T-helper 17 cell (primary cell): ENCODE data around the gene CKAP2. TPM values are rescaled to one million over a fixed set of nuclear protein-coding genes. Genes with fewer than 3 reads are reported as not detected.
"Not testable (repeated sequence)": the region's sequence is repeated elsewhere in the genome, so short reads cannot be mapped to it uniquely, and the experiment has no call there.

ENCODE experiments used
- ATAC-seq: fragments of 150-1000 bp; cut with Tn5 transposase; 2 replicates; pipeline ENCODE4 v1.10.0; 2021; ENCODE audit warnings: mild to moderate bottlenecking, moderate library complexity
- DNase-seq, 3 donors: peaks; one replicate each; pipeline versions ENCODE4 v3.0.0 to v3.0.0-alpha.2; 2020 to 2021
- H3K9me3 ChIP-seq: one replicate; pipeline ENCODE4 v1.7.0; 2013; ENCODE audit warnings: low read length, mild to moderate bottlenecking; ENCODE audit not compliant: control insufficient read depth, poor library complexity, severe bottlenecking
- H3K27ac Mint-ChIP-seq: one replicate; pipeline ENCODE4 v1.8.0; 2022; ENCODE audit warnings: mild to moderate bottlenecking, moderate library complexity, mixed read lengths
- H3K27me3 Mint-ChIP-seq: one replicate; pipeline ENCODE4 v1.8.0; 2022; ENCODE audit warnings: mixed read lengths
- H3K36me3 Mint-ChIP-seq: one replicate; pipeline ENCODE4 v1.8.0; 2022; ENCODE audit warnings: low read depth, mixed read lengths
- H3K4me1 Mint-ChIP-seq: one replicate; pipeline ENCODE4 v1.8.0; 2022; ENCODE audit warnings: mild to moderate bottlenecking, mixed read lengths
- H3K4me3 Mint-ChIP-seq: one replicate; pipeline ENCODE4 v1.8.0; 2022; ENCODE audit warnings: mild to moderate bottlenecking, moderate library complexity, mixed read lengths
- total RNA-seq, 4 donors: library from RNA in 2 of 4; stranded (reverse) in 2 of 4; gene quantifications; one replicate each; pipeline ENCODE4 v1.2.3 and lab custom pipeline; 2022 to 2026

CKAP2 gene
- total RNA-seq, 2 donors from 2014 or later: 21.8 to 27.8 TPM

DNA sequence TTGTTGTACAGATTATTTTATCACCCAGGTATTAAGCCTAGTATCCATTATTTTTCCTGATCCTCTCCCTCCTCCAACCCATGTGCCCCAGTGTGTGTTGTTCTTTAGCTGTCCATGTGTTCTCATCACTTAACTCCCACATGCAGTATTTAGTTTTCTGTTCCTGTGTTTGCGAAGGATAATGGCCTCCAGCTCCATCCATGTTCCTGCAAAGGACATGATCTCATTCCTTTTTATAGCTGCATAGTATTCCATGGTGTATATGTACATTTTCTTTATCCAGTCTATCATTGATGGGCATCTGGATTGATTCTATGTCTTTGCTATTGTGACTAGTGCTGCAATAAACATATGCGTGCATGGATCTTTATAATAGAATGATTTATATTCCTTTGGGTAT is 13.2 kb downstream of the CKAP2 start:
- not testable (repeated sequence) for H3K27me3 Mint-ChIP-seq, H3K4me1 Mint-ChIP-seq, H3K9me3 ChIP-seq, H3K27ac Mint-ChIP-seq, H3K4me3 Mint-ChIP-seq, DNase-seq, ATAC-seq
- H3K36me3 Mint-ChIP-seq: peaks cover 11% of the 10 kb centered on the region

GRCh38 chr13:52480677-52481428 is 25.6 kb downstream of the CKAP2 start:
- not testable (repeated sequence) for H3K36me3 Mint-ChIP-seq, ATAC-seq, H3K4me3 Mint-ChIP-seq, H3K27me3 Mint-ChIP-seq, H3K27ac Mint-ChIP-seq, H3K4me1 Mint-ChIP-seq, H3K9me3 ChIP-seq, DNase-seq

- H3K9me3 ChIP-seq, H3K27ac Mint-ChIP-seq, H3K36me3 Mint-ChIP-seq, H3K27me3 Mint-ChIP-seq, ATAC-seq, DNase-seq, H3K4me1 Mint-ChIP-seq, H3K4me3 Mint-ChIP-seq: not testable (repeated sequence)
These were observed 31.8 kb downstream of the CKAP2 start for GRCh38 chr13:52487078-52487477.

- not testable (repeated sequence) for ATAC-seq, H3K4me1 Mint-ChIP-seq, H3K36me3 Mint-ChIP-seq, H3K27me3 Mint-ChIP-seq, DNase-seq, H3K27ac Mint-ChIP-seq, H3K9me3 ChIP-seq, H3K4me3 Mint-ChIP-seq
These were observed 33.5 kb downstream of the CKAP2 start for GRCh38 chr13:52488763-52489162.

- H3K4me3 Mint-ChIP-seq, H3K4me1 Mint-ChIP-seq, H3K36me3 Mint-ChIP-seq, H3K27me3 Mint-ChIP-seq, H3K27ac Mint-ChIP-seq, H3K9me3 ChIP-seq, DNase-seq, ATAC-seq: not testable (repeated sequence)
These were observed 35.7 kb downstream of the CKAP2 start for GRCh38 chr13:52491015-52491414.

DNA sequence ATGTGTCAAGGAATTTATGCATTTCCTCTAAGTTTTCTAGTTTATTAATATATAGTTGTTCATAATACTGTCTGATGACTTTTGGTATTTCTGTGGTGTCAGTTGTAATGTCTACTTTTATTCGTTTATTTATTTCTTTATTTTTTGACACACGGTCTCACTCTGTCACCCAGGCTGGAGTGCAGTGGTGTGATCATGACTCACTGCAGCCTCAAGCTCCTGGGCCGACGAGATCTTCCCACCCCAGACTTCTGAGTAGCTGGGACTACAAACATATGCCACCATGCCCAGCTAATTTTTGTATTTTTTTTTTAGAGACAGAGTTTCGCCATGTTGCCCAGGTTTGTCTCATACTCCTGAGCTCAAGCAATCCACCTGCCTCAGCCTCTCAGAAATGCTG is 39.0 kb downstream of the CKAP2 start:
- DNase-seq, H3K27me3 Mint-ChIP-seq, H3K27ac Mint-ChIP-seq, ATAC-seq, H3K9me3 ChIP-seq, H3K36me3 Mint-ChIP-seq, H3K4me3 Mint-ChIP-seq, H3K4me1 Mint-ChIP-seq: not testable (repeated sequence)

- not testable (repeated sequence) for H3K36me3 Mint-ChIP-seq, ATAC-seq, DNase-seq, H3K27ac Mint-ChIP-seq, H3K27me3 Mint-ChIP-seq, H3K4me1 Mint-ChIP-seq, H3K9me3 ChIP-seq
- peak overlapping the region; percentile 5 for H3K4me3 Mint-ChIP-seq
These were observed 42.7 kb downstream of the CKAP2 start for GRCh38 chr13:52497979-52498378.

DNA sequence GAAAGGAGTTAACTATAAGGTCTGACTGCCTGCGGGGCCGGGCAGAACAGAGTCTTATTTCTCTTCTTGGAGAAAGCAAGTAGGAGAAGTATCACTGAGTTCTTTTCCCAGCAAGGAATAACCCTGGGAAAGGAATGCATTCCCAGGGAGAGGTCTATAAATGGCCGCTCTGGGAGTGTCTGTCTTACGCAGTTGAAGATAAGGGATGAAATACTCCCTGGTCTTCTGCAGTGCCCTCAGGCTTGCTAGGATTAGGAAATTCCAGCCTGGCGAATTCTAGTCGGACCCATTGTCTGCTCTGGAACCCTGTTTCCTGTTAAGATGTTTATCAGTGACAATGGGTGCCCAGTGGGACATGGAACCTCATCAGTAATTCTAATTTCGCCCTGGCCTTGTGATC is 47.0 kb downstream of the CKAP2 start:
- H3K27ac Mint-ChIP-seq, H3K27me3 Mint-ChIP-seq, DNase-seq, ATAC-seq, H3K4me3 Mint-ChIP-seq, H3K9me3 ChIP-seq, H3K4me1 Mint-ChIP-seq, H3K36me3 Mint-ChIP-seq: not testable (repeated sequence)

DNA sequence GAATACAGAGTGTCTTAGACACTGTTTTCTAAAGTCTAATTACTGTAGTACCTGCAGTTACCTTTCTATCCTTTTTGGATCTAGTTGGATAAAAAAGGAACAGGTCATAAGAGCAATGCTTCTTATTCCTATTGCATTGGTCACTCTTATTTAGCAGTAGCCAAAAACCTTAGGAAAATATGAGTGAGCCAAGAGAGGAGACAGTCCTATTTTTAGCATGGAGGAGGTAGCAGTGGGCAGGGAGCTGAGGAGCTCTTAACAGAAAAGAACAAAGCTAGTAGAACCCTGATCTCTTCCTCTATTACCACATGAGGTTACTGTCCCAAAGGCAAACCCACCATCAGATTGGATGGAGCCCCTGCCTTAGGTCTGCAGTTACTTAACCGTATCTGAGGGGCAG is 50.6 kb downstream of the CKAP2 start:
- H3K9me3 ChIP-seq, H3K4me3 Mint-ChIP-seq, H3K36me3 Mint-ChIP-seq, DNase-seq, H3K4me1 Mint-ChIP-seq, H3K27me3 Mint-ChIP-seq, H3K27ac Mint-ChIP-seq, ATAC-seq: not testable (repeated sequence)

GRCh38 chr13:52509532-52509931 is 54.3 kb downstream of the CKAP2 start:
- not testable (repeated sequence) for ATAC-seq, H3K27ac Mint-ChIP-seq, H3K36me3 Mint-ChIP-seq, H3K27me3 Mint-ChIP-seq, H3K9me3 ChIP-seq, H3K4me1 Mint-ChIP-seq, DNase-seq, H3K4me3 Mint-ChIP-seq

- not testable (repeated sequence) for DNase-seq, H3K36me3 Mint-ChIP-seq, H3K9me3 ChIP-seq, H3K4me1 Mint-ChIP-seq, H3K27me3 Mint-ChIP-seq, H3K27ac Mint-ChIP-seq, ATAC-seq, H3K4me3 Mint-ChIP-seq
These were observed 55.0 kb downstream of the CKAP2 start for GRCh38 chr13:52510221-52510797.

DNA sequence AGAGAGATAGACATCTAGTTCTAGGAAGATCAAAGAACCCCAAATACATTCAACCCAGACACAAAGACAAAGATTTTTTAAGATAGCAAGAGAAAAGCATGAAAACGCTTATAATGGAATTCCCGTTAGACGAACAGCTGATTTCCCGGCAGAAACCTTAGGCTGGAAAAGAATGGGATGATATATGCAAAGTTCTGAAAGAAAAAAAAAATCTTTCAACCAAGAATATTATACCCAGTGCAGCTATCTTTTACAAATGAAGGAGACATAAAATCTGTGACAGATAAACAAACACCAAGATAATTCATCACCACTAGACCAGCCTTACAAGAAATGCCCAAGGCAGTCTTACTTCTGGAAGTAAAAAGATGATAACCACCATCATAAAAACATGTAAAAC is 56.3 kb downstream of the CKAP2 start:
- not testable (repeated sequence) for H3K4me3 Mint-ChIP-seq, H3K27me3 Mint-ChIP-seq, ATAC-seq

DNA sequence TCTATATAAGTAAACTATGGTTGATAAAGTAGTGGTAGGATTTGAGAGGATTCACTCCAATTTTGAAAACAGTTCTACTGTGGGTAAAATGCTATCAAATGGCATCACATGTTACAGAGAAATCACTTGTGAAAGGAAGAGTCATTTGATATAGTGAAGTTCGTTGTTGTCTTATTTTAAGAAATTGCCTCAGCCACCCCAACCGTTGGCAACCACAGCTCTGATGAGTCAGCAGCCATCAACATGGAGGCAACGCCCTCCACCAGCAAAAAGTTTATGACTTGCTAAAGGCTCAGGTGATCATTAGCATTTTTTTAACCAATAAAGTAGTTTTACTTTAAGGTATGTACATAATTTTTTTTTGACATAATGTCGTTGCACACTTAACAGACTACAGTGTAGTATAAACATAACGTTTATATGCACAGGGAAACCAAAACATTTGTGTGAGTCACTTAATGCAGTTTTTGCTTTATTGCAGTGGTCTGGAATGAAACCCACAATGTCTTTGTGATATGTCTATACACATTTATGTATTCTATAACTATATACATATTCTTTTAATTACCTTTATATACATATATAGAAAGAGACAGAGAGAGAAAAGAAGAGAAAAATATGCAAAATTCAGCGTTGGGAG is 58.8 kb downstream of the CKAP2 start:
- DNase-seq, H3K4me1 Mint-ChIP-seq, H3K4me3 Mint-ChIP-seq, H3K27ac Mint-ChIP-seq, H3K9me3 ChIP-seq, H3K36me3 Mint-ChIP-seq, H3K27me3 Mint-ChIP-seq: not testable (repeated sequence)
- peak; percentile 41 for ATAC-seq

More for the DNA sequence above, 56.3 kb downstream of the CKAP2 start:
- H3K4me1 Mint-ChIP-seq, H3K36me3 Mint-ChIP-seq, H3K27ac Mint-ChIP-seq, DNase-seq, H3K9me3 ChIP-seq: not testable (repeated sequence)

GRCh38 chr13:52523323-52523722 is 68.0 kb downstream of the CKAP2 start:
- not testable (repeated sequence) for ATAC-seq, H3K4me3 Mint-ChIP-seq, H3K4me1 Mint-ChIP-seq, H3K9me3 ChIP-seq, H3K27me3 Mint-ChIP-seq, H3K27ac Mint-ChIP-seq, DNase-seq, H3K36me3 Mint-ChIP-seq
